ENCODE results near the gene TSPAN16.
A peak's percentile ranks its signal among the peaks of the same experiment; 100 is the strongest.

The TSPAN16 gene

GRCh38 chr19:11279505-11280236 is 16.3 kb upstream of the TSPAN16 start:
- H3K4me1 Mint-ChIP-seq: peaks cover 3% of the 10 kb centered on the region
- H3K4me3 Mint-ChIP-seq: no peak overlapping the region
- ATAC-seq (ENCODE audit: low read depth) (peak; percentile 22), DNase-seq (ENCODE audit: low spot score in 2 of 2) (no peak)
- peaks cover 3% of the 10 kb centered on the region for H3K27me3 Mint-ChIP-seq
- peaks cover 3% of the 10 kb centered on the region for H3K36me3 Mint-ChIP-seq
- H3K9me3 Mint-ChIP-seq: peaks cover 5% of the 10 kb centered on the region
- H3K27ac Mint-ChIP-seq: no peak overlapping the region

GRCh38 chr19:11281356-11282049 is 14.5 kb upstream of the TSPAN16 start:
- Mint-ChIP-seq H3K27me3 (peaks cover 3% of the 10 kb centered on the region), H3K9me3 (peaks cover 5% of the 10 kb centered on the region), H3K4me1 (peaks cover 3% of the 10 kb centered on the region), H3K4me3 (no peak overlapping the region), H3K36me3 (peaks cover 3% of the 10 kb centered on the region), H3K27ac (no peak overlapping the region)
- ATAC-seq (ENCODE audit: low read depth): no peak
- DNase-seq (ENCODE audit: low spot score in 2 of 2): no peak

- H3K27me3 Mint-ChIP-seq: peaks cover 7% of the 10 kb centered on the region
Observed at GRCh38 chr19:11284515-11284914, 11.4 kb upstream of the TSPAN16 start.

GRCh38 chr19:11286312-11286974 is 9.5 kb upstream of the TSPAN16 start:
- DNase-seq (ENCODE audit: low spot score in 2 of 2) (no peak), ATAC-seq (ENCODE audit: low read depth) (no peak)
- peaks cover 5% of the 10 kb centered on the region for H3K27me3 Mint-ChIP-seq
- no peaks in the 10 kb centered on the region for H3K4me1 Mint-ChIP-seq
- no peaks in the 10 kb centered on the region for H3K36me3 Mint-ChIP-seq
- H3K27ac Mint-ChIP-seq: no peak overlapping the region
- H3K9me3 Mint-ChIP-seq: no peaks in the 10 kb centered on the region
- no peak overlapping the region for H3K4me3 Mint-ChIP-seq

More at GRCh38 chr19:11284515-11284914, 11.4 kb upstream of the TSPAN16 start:
- H3K27ac Mint-ChIP-seq: no peak overlapping the region
- ATAC-seq (ENCODE audit: low read depth) (no peak), DNase-seq (ENCODE audit: low spot score in 2 of 2) (no peak)
- H3K9me3 Mint-ChIP-seq: peaks cover 2% of the 10 kb centered on the region
- H3K36me3 Mint-ChIP-seq: no peaks in the 10 kb centered on the region
- H3K4me3 Mint-ChIP-seq: no peak overlapping the region
- H3K4me1 Mint-ChIP-seq: peaks cover 3% of the 10 kb centered on the region

- peaks cover 5% of the 10 kb centered on the region for H3K27me3 Mint-ChIP-seq
- ATAC-seq (ENCODE audit: low read depth): no peak
- no peak for DNase-seq (ENCODE audit: low spot score in 2 of 2)
- no peaks in the 10 kb centered on the region for H3K4me1 Mint-ChIP-seq
- no peak overlapping the region for H3K27ac Mint-ChIP-seq
- no peak overlapping the region for H3K4me3 Mint-ChIP-seq
- no peaks in the 10 kb centered on the region for H3K9me3 Mint-ChIP-seq
- H3K36me3 Mint-ChIP-seq: no peaks in the 10 kb centered on the region
Observed at GRCh38 chr19:11288349-11288748, 7.6 kb upstream of the TSPAN16 start.

- no peaks in the 10 kb centered on the region for H3K36me3 Mint-ChIP-seq
- ATAC-seq (ENCODE audit: low read depth) (no peak), DNase-seq (ENCODE audit: low spot score in 2 of 2) (no peak)
- H3K27me3 Mint-ChIP-seq: peaks cover 8% of the 10 kb centered on the region
- peaks cover 6% of the 10 kb centered on the region for H3K4me1 Mint-ChIP-seq
- H3K4me3 Mint-ChIP-seq: no peak overlapping the region
- H3K9me3 Mint-ChIP-seq: no peaks in the 10 kb centered on the region
- no peak overlapping the region for H3K27ac Mint-ChIP-seq
Observed at GRCh38 chr19:11290256-11290655, 5.7 kb upstream of the TSPAN16 start.

GRCh38 chr19:11291415-11291814 is 4.5 kb upstream of the TSPAN16 start:
- ATAC-seq (ENCODE audit: low read depth): no peak

GRCh38 chr19:11291991-11292390 is 4.0 kb upstream of the TSPAN16 start:
- ATAC-seq (ENCODE audit: low read depth): peak; percentile 46
- Mint-ChIP-seq H3K4me3 (no peak overlapping the region), H3K27ac (no peak overlapping the region), H3K27me3 (peaks cover 8% of the 10 kb centered on the region), H3K36me3 (no peaks in the 10 kb centered on the region), H3K9me3 (no peaks in the 10 kb centered on the region), H3K4me1 (peaks cover 6% of the 10 kb centered on the region)
- DNase-seq (ENCODE audit: low spot score in 2 of 2): no peak

More at GRCh38 chr19:11291415-11291814, 4.5 kb upstream of the TSPAN16 start:
- Mint-ChIP-seq H3K27me3 (peaks cover 8% of the 10 kb centered on the region), H3K9me3 (no peaks in the 10 kb centered on the region), H3K27ac (no peak overlapping the region), H3K4me1 (peaks cover 6% of the 10 kb centered on the region), H3K36me3 (no peaks in the 10 kb centered on the region), H3K4me3 (no peak overlapping the region)
- DNase-seq (ENCODE audit: low spot score in 2 of 2): no peak

- Mint-ChIP-seq H3K27ac (peak overlapping the region; percentile 53), H3K9me3 (no peaks in the 10 kb centered on the region), H3K4me3 (no peak overlapping the region), H3K4me1 (peaks cover 6% of the 10 kb centered on the region), H3K27me3 (peaks cover 4% of the 10 kb centered on the region), H3K36me3 (no peaks in the 10 kb centered on the region)
- ATAC-seq (ENCODE audit: low read depth): peak; percentile 96
- DNase-seq (ENCODE audit: low spot score in 2 of 2): peak; percentile 84 to 90
Observed at GRCh38 chr19:11293433-11294389, 2.2 kb upstream of the TSPAN16 start.

- Mint-ChIP-seq H3K36me3 (no peaks in the 10 kb centered on the region), H3K27me3 (peaks cover 2% of the 10 kb centered on the region), H3K27ac (no peak overlapping the region), H3K4me3 (no peak overlapping the region), H3K9me3 (no peaks in the 10 kb centered on the region), H3K4me1 (peaks cover 6% of the 10 kb centered on the region)
- DNase-seq (ENCODE audit: low spot score in 2 of 2) (no peak), ATAC-seq (ENCODE audit: low read depth) (no peak)
Observed at GRCh38 chr19:11295180-11295579, 780 bp upstream of the TSPAN16 start.

GRCh38 chr19:11296264-11296663 is 304 bp downstream of the TSPAN16 start:
- H3K4me1 Mint-ChIP-seq: peaks cover 6% of the 10 kb centered on the region
- H3K4me3 Mint-ChIP-seq: no peak overlapping the region
- H3K27me3 Mint-ChIP-seq: peaks cover 2% of the 10 kb centered on the region
- no peaks in the 10 kb centered on the region for H3K36me3 Mint-ChIP-seq
- ATAC-seq (ENCODE audit: low read depth): no peak
- no peak for DNase-seq (ENCODE audit: low spot score in 2 of 2)
- H3K9me3 Mint-ChIP-seq: no peaks in the 10 kb centered on the region
- H3K27ac Mint-ChIP-seq: no peak overlapping the region

- DNase-seq (ENCODE audit: low spot score in 2 of 2) (no peak), ATAC-seq (ENCODE audit: low read depth) (no peak)
- no peak overlapping the region for H3K27ac Mint-ChIP-seq
- H3K27me3 Mint-ChIP-seq: peaks cover 5% of the 10 kb centered on the region
- H3K9me3 Mint-ChIP-seq: no peaks in the 10 kb centered on the region
- H3K36me3 Mint-ChIP-seq: no peaks in the 10 kb centered on the region
- no peaks in the 10 kb centered on the region for H3K4me1 Mint-ChIP-seq
- no peak overlapping the region for H3K4me3 Mint-ChIP-seq
Observed at GRCh38 chr19:11299946-11300810, 4.2 kb downstream of the TSPAN16 start.

- no peaks in the 10 kb centered on the region for H3K4me1 Mint-ChIP-seq
- H3K36me3 Mint-ChIP-seq: no peaks in the 10 kb centered on the region
- H3K27me3 Mint-ChIP-seq: peaks cover 7% of the 10 kb centered on the region
- H3K27ac Mint-ChIP-seq: no peak overlapping the region
- no peak overlapping the region for H3K4me3 Mint-ChIP-seq
- no peak for DNase-seq (ENCODE audit: low spot score in 2 of 2)
- no peak for ATAC-seq (ENCODE audit: low read depth)
- H3K9me3 Mint-ChIP-seq: no peaks in the 10 kb centered on the region
Observed at GRCh38 chr19:11300811-11301120, 4.8 kb downstream of the TSPAN16 start.

Measured in memory B cell (primary cell).